Tibial nerve (tissue), 4 donors: ENCODE data around the gene GK. TPM values are rescaled to one million over a fixed set of nuclear protein-coding genes. Genes with fewer than 3 reads are reported as not detected.
"Not testable (repeated sequence)": the region's sequence is repeated elsewhere in the genome, so short reads cannot be mapped to it uniquely, and the experiment has no call there.

Source experiments
- DNase-seq, 2 donors: peaks; one replicate each; pipeline ENCODE4 v3.0.0-alpha.2; 2019; ENCODE audit warnings: low spot score in 2 of 2
- H3K27ac ChIP-seq, 4 donors: fragments of 200-600 bp; sonication (generic) in 3 of 4; one replicate each; pipeline ENCODE4 v1.5.1; 2017 to 2019; ENCODE audit warnings: mild to moderate bottlenecking in 1 of 4
- H3K27me3 ChIP-seq, 2 donors: fragments of 200-600 bp; sonication (generic) in 1 of 2; one replicate each; pipeline versions ENCODE4 v1.5.1 to v1.6.0; 2017 to 2019
- H3K36me3 ChIP-seq, 3 donors: fragments of 200-600 bp; sonication (generic); one replicate each; pipeline ENCODE4 v1.5.1; 2018 to 2019
- H3K4me1 ChIP-seq, 4 donors: fragments of 200-600 bp; sonication (generic) in 3 of 4; one replicate each; pipeline ENCODE4 v1.5.1; 2017 to 2019
- H3K4me3 ChIP-seq, 4 donors: fragments of 200-600 bp; sonication (generic) in 3 of 4; one replicate each; pipeline ENCODE4 v1.5.1; 2017 to 2019; ENCODE audit warnings: mild to moderate bottlenecking in 1 of 4, moderate library complexity in 1 of 4
- H3K9me3 ChIP-seq, 4 donors: fragments of 200-600 bp; sonication (generic) in 3 of 4; one replicate each; pipeline ENCODE4 v1.5.1; 2017 to 2019
- EP300 ChIP-seq, 2 donors: sonication (generic); formaldehyde crosslinking; IDR thresholded peaks; one replicate each; pipeline ENCODE4 v1.6.1; 2017; ENCODE audit warnings: antibody characterized with exemption in 2 of 2, mild to moderate bottlenecking in 1 of 2
- POLR2A ChIP-seq, 2 donors: fragments of 450-650 bp; IDR thresholded peaks; one replicate each; pipeline ENCODE4 v1.6.1; 2017; ENCODE audit warnings: antibody characterized with exemption in 2 of 2, mild to moderate bottlenecking in 2 of 2, moderate library complexity in 2 of 2
- WGBS, 2 donors: methylation state at CpG; one replicate each; pipeline ENCODE4 v1.1.5; 2018; 5-methylcytosine and 5-hydroxymethylcytosine counted together
- total RNA-seq, 4 donors: library from RNA; depleted of rRNA; stranded (reverse); fragments of >200 nt; gene quantifications; one replicate each; pipeline ENCODE4 v1.1.0, GENCODE V29; 2016
- TF ChIP-seq, protein P1 (sequence below), 5 experiments: fragments of 200-600 bp in 3 of 5; fragments of 450-650 bp in 2 of 5; sonication (generic) in 3 of 5; IDR thresholded peaks; one replicate each; pipeline ENCODE4 v1.5.1; 2016 to 2019; ENCODE audit warnings: antibody characterized with exemption in 5 of 5, mild to moderate bottlenecking in 3 of 5, moderate library complexity in 2 of 5

GK gene
- total RNA-seq, 4 donors from 2014 or later = 2.8 to 11.4 (median 5.6) TPM

DNA sequence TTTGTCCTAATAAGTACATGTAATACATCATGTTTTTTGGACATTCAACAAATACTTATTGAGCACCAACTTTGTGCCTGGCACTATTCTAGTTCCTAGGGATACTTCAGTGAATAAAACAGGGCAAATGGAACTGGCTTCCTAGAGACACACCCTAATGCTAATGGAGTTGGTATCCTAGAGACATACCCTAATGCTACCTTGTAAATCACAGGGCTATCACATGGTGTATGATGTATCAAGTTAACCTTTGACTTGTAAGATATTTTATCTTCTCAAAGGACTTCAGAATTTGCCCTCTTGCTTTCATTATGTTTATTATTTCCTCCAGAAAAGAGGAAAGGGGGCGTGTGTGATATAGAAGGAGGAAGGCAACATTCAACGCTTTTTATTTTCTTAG, 10.1 kb downstream of the GK start:
- Histone ChIP-seq H3K4me1 (no peaks in the 10 kb centered on the region), H3K9me3 (no peaks in the 10 kb centered on the region), H3K4me3 (no peak overlapping the region), H3K27me3 (no peaks in the 10 kb centered on the region), H3K27ac (no peak overlapping the region), H3K36me3 (no peaks in the 10 kb centered on the region)
- 80 to 82% methylated on average over 2 of the region's 2 CpGs for WGBS, 2 donors
- no peak for DNase-seq
- TF ChIP-seq EP300 (IDR thresholded peaks at IDR 0.05) (no peak), POLR2A (IDR thresholded peaks at IDR 0.05) (no peak)
- TF ChIP-seq, protein P1, sequence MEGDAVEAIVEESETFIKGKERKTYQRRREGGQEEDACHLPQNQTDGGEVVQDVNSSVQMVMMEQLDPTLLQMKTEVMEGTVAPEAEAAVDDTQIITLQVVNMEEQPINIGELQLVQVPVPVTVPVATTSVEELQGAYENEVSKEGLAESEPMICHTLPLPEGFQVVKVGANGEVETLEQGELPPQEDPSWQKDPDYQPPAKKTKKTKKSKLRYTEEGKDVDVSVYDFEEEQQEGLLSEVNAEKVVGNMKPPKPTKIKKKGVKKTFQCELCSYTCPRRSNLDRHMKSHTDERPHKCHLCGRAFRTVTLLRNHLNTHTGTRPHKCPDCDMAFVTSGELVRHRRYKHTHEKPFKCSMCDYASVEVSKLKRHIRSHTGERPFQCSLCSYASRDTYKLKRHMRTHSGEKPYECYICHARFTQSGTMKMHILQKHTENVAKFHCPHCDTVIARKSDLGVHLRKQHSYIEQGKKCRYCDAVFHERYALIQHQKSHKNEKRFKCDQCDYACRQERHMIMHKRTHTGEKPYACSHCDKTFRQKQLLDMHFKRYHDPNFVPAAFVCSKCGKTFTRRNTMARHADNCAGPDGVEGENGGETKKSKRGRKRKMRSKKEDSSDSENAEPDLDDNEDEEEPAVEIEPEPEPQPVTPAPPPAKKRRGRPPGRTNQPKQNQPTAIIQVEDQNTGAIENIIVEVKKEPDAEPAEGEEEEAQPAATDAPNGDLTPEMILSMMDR (IDR thresholded peaks at IDR 0.05) = no peak

DNA sequence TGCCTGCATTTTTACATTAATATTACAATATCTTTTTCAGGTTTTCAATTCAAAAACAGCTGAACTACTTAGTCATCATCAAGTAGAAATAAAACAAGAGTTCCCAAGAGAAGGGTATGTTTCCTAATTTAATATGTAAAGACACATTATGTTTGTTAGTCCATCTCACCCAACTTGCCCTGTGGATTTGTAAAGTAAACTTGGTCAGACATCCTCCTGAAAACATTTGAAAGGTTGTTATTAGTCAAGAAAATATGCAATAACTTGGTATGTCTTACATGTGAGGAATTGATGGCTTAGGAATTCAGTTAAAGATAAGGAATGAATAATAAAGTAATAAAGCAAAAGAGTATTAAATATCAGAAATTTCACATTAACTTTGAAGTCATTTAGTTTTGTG, 12.2 kb downstream of the GK start:
- no peak for DNase-seq
- H3K4me1 ChIP-seq = no peaks in the 10 kb centered on the region
- TF ChIP-seq POLR2A (IDR thresholded peaks at IDR 0.05) (no peak), EP300 (IDR thresholded peaks at IDR 0.05) (no peak)
- TF ChIP-seq, protein P1 (IDR thresholded peaks at IDR 0.05) = no peak
- H3K4me3 ChIP-seq = no peak overlapping the region
- H3K9me3 ChIP-seq = no peaks in the 10 kb centered on the region
- no peaks in the 10 kb centered on the region for H3K27me3 ChIP-seq
- peaks cover 0 to 11% (median 0%) of the 10 kb centered on the region in 3 donors for H3K36me3 ChIP-seq
- no peak overlapping the region for H3K27ac ChIP-seq

- WGBS, 2 donors = 72 to 84% methylated on average over 2 of the region's 2 CpGs
- peaks cover 0 to 11% (median 0%) of the 10 kb centered on the region in 3 donors for H3K36me3 ChIP-seq
- no peak overlapping the region for H3K27ac ChIP-seq
- no peaks in the 10 kb centered on the region for H3K9me3 ChIP-seq
- no peak overlapping the region for H3K4me3 ChIP-seq
- no peaks in the 10 kb centered on the region for H3K4me1 ChIP-seq
- DNase-seq = no peak
- H3K27me3 ChIP-seq = no peaks in the 10 kb centered on the region
- no peak for TF ChIP-seq POLR2A (IDR thresholded peaks at IDR 0.05)
- no peak for TF ChIP-seq EP300 (IDR thresholded peaks at IDR 0.05)
- TF ChIP-seq, protein P1 (IDR thresholded peaks at IDR 0.05) = no peak
Observed at GRCh38 chrX:30666094-30666493, 12.9 kb downstream of the GK start.

DNA sequence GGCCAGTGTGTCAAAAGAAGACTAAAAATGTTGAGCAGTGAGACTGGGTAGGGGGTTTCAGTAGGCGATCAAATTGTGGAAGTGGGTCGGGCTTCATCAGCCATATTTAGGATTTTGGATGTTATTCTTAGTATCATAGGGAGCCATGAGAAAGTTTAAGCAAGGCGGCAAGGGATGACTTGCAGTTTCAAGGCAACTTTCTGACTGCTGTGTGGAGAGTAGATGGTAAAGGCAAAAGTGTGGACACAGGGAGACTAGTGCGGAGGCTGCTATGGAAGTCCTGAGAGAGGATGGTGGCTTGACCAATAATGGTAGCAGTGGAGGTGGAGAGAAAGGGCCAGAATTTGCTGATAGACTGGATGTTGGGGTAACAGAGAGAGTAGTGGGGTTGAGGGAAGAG, 15.4 kb downstream of the GK start:
- H3K36me3 ChIP-seq = peaks cover 0 to 11% (median 0%) of the 10 kb centered on the region in 3 donors
- no peak overlapping the region for H3K27ac ChIP-seq
- H3K9me3 ChIP-seq = no peaks in the 10 kb centered on the region
- TF ChIP-seq, protein P1 (IDR thresholded peaks at IDR 0.05) = no peak
- no peak for TF ChIP-seq POLR2A (IDR thresholded peaks at IDR 0.05)
- TF ChIP-seq EP300 (IDR thresholded peaks at IDR 0.05) = no peak
- H3K27me3 ChIP-seq = no peaks in the 10 kb centered on the region
- no peak overlapping the region for H3K4me3 ChIP-seq
- no peak for DNase-seq
- WGBS, 2 donors = 91 to 96% methylated on average over 4 of the region's 4 CpGs
- H3K4me1 ChIP-seq = no peaks in the 10 kb centered on the region

DNA sequence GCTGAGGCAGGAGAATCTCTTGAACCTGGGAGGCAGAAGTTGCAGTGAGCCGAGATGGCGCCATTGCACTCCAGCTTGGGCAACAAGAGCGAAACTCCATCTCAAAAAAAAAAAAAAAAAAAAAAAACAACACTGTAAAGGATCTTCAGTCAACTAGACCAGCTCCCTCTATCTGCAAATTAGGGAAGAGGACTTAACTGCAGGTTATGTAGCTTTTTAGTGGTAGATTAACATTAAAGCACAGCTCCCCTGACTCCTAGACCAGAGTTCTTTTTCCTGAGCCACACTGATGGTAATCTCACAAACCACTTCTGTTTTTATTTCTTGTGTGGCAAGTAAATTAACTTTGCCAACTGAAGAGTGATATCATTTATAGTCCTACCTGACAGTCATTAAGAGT, 18.0 kb downstream of the GK start:
- not testable (repeated sequence) for H3K4me1 ChIP-seq, H3K27ac ChIP-seq, DNase-seq, H3K4me3 ChIP-seq, H3K9me3 ChIP-seq, H3K27me3 ChIP-seq
- peaks cover 0 to 11% (median 0%) of the 10 kb centered on the region in 3 donors for H3K36me3 ChIP-seq
- WGBS, 2 donors = 86 to 93% methylated on average over 3 of the region's 3 CpGs
